OCI-M2 (cell line): ENCODE measurements around the gene HTR3B.

Experiments
- DNase-seq: peaks from one replicate; lab custom pipeline; 2025; ENCODE audit not compliant: unreplicated experiment; lab: John Stamatoyannopoulos, UW

HTR3B gene

GRCh38 chr11:113989381-113989780, 84.8 kb downstream of the HTR3B start:
- no peak for DNase-seq

GRCh38 chr11:113989916-113990315, 85.3 kb downstream of the HTR3B start:
- no peak for DNase-seq

- peak; percentile 31 for DNase-seq
These were observed 86.6 kb downstream of the HTR3B start for GRCh38 chr11:113991170-113991569.

- no peak for DNase-seq
These were observed 87.3 kb downstream of the HTR3B start for GRCh38 chr11:113991718-113992458.

- no peak for DNase-seq
These were observed 88.0 kb downstream of the HTR3B start for GRCh38 chr11:113992459-113993110.

- DNase-seq = no peak
These were observed 89.7 kb downstream of the HTR3B start for GRCh38 chr11:113994077-113994954.
